Kidney epithelial cell (primary cell): Measurements from ENCODE around the gene HIBCH. TPM values are rescaled to one million over a fixed set of nuclear protein-coding genes. Genes with fewer than 3 reads are reported as not detected.
"Not testable (repeated sequence)": the region's sequence is repeated elsewhere in the genome, so short reads cannot be mapped to it uniquely, and the experiment has no call there.

Experiments used
- DNase-seq: peaks from one replicate; pipeline ENCODE4 v3.0.0-alpha.2; 2010; ENCODE audit warnings: low read depth
- H3K27me3 ChIP-seq: 2 replicates; pipeline ENCODE4 v1.6.0; 2011; ENCODE audit warnings: low read length; ENCODE audit not compliant: control insufficient read depth, insufficient read depth
- H3K36me3 ChIP-seq: 2 replicates; pipeline ENCODE4 v1.5.1; 2011; ENCODE audit warnings: low read length; ENCODE audit not compliant: control insufficient read depth, insufficient read depth
- H3K4me3 ChIP-seq: 2 replicates; pipeline ENCODE4 v1.5.1; 2011; ENCODE audit warnings: low read depth, mild to moderate bottlenecking, control low read depth, low read length
- total RNA-seq: library from RNA; depleted of rRNA; stranded (reverse); fragments of >200 nt; gene quantifications from 2 replicates; pipeline ENCODE4 v1.2.3, GENCODE V29; 2015
- TF ChIP-seq, protein P1 (sequence below): IDR thresholded peaks from 2 replicates; pipeline ENCODE4 v1.5.1; 2011; ENCODE audit warnings: mild to moderate bottlenecking, moderate library complexity, low read length, control low read depth, inconsistent platforms; ENCODE audit not compliant: insufficient read depth, poor library complexity, severe bottlenecking

HIBCH gene
- total RNA-seq, 1 donor from 2014 or later = 7.8 TPM

DNA sequence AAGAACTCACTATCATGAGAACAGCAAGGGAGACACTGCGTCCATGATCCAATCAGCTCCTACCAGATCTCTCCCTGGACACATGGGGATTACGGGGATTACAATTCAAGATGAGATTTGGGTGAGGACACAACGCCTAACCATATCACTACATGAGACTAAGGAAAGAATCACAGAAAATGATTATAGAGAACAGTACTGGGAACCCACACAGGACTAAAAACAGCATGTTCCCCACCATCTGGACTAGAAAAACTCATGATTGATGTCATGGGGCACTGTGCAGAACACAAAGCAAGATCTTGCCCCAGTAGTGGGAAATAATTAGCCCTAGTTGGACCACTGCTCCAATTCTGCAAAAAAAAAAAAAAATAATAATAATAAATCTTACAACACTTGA, 63.5 kb downstream of the HIBCH start:
- DNase-seq = no peak
- no peaks in the 10 kb centered on the region for H3K27me3 ChIP-seq

DNA sequence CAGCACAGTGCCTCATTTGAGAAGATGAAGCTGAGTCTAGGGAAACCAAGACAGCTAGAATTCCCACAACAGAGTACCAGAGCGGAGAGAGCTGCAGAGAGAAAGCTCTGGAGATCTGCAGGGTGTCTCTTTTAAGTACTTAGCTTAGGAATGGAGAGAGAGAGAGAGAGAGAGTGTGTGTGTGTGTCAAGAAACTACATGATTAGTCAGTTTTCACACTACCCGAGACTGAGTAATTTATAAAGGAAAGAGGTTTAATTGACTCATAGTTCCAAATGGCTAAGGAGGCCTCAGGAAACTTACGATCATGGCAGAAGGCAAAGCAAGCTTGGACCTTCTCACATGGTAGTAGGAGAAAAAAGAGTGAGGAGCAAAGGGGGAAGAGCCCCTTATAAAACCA, 64.0 kb downstream of the HIBCH start:
- TF ChIP-seq, protein P1, sequence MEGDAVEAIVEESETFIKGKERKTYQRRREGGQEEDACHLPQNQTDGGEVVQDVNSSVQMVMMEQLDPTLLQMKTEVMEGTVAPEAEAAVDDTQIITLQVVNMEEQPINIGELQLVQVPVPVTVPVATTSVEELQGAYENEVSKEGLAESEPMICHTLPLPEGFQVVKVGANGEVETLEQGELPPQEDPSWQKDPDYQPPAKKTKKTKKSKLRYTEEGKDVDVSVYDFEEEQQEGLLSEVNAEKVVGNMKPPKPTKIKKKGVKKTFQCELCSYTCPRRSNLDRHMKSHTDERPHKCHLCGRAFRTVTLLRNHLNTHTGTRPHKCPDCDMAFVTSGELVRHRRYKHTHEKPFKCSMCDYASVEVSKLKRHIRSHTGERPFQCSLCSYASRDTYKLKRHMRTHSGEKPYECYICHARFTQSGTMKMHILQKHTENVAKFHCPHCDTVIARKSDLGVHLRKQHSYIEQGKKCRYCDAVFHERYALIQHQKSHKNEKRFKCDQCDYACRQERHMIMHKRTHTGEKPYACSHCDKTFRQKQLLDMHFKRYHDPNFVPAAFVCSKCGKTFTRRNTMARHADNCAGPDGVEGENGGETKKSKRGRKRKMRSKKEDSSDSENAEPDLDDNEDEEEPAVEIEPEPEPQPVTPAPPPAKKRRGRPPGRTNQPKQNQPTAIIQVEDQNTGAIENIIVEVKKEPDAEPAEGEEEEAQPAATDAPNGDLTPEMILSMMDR = no peak
- DNase-seq = no peak
- no peaks in the 10 kb centered on the region for H3K36me3 ChIP-seq

More for the DNA sequence above, 63.5 kb downstream of the HIBCH start:
- TF ChIP-seq, protein P1 = no peak
- Histone ChIP-seq H3K36me3 (no peaks in the 10 kb centered on the region), H3K4me3 (no peak overlapping the region)

DNA sequence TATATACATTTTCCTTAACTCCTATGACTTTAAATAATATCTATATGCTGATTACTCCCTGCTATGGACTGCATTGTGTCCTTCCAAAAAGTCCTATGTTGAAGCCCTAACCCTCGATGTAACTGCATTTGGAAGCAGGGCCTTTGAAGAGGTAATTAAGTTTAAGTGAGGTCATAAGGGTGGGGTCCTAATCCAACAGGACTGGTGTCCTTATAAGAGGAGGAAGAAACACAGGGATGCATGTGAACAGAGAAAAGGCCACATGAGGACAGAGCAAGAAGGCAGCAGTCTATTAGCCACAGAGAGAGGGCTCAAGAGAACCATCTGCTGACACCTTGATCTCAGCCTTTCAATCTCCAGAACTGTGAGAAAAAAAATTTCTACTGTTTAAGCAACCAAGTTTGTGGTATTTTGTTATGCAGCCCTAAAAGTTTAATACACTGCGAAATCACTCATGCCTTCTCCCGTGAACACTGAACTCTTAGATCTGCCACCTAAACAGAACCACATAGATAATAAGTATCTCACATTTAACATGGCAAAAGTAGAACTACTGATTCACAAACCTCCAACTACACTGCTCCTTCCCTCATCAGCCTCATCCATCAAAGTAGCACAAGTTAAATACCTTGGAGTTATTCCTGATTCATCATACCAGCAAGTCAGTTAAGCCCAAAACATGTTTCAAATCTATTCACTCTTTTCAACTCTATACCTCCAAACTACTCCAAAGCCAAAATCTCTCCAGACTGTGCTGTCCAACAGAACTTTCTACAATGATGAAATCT, 65.4 kb downstream of the HIBCH start:
- H3K27me3 ChIP-seq = no peaks in the 10 kb centered on the region
- H3K4me3 ChIP-seq = no peak overlapping the region
- TF ChIP-seq, protein P1 = no peak
- no peaks in the 10 kb centered on the region for H3K36me3 ChIP-seq
- no peak for DNase-seq

More for the DNA sequence above, 64.0 kb downstream of the HIBCH start:
- no peak overlapping the region for H3K4me3 ChIP-seq
- H3K27me3 ChIP-seq = no peaks in the 10 kb centered on the region

DNA sequence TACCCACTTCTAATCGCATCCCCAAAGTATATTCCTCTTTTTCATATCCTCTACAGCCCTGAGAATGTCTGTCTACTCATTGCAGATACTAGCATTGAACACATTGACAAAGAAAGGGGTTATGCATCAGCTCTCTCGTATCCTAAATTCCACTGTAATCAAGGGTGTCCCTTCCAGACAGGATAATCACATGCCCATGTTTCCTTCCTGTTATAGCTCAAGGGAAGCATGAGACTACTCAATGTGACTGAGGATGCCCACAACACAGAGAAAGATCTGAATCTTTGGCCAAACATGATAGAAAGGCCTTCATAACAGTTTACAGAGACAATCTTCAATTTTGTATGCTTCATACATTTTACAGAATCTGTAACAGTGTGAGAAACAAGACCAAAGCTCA, 69.2 kb downstream of the HIBCH start:
- TF ChIP-seq, protein P1 = no peak
- Histone ChIP-seq H3K4me3 (no peak overlapping the region), H3K27me3 (no peaks in the 10 kb centered on the region), H3K36me3 (no peaks in the 10 kb centered on the region)
- DNase-seq = no peak

DNA sequence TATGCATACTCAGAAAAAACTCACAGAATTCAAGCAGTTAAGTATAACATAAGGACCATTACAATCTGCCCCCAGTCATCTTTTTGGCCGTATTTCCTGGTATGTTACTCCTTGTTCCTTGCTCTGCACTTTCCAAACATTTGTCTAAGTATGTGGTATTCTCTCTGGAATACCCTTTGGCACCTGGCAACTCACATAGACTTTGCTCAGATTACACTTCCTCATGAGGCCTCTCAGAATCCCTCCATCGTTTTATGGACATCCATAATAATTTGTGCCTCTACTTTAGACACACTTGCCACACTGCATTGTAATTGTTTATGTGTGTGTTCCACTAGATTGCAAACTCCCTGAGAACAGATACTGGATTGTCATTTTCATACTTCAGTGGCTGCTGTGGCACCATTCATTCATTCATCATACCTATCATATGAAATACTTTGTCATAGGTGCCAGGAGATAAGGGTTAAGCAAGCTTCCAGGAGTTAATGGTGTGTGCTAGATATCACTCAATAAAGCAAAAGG, 84.0 kb downstream of the HIBCH start:
- TF ChIP-seq, protein P1 = no peak
- Histone ChIP-seq H3K36me3 (no peaks in the 10 kb centered on the region), H3K4me3 (no peak overlapping the region), H3K27me3 (no peaks in the 10 kb centered on the region)
- no peak for DNase-seq

DNA sequence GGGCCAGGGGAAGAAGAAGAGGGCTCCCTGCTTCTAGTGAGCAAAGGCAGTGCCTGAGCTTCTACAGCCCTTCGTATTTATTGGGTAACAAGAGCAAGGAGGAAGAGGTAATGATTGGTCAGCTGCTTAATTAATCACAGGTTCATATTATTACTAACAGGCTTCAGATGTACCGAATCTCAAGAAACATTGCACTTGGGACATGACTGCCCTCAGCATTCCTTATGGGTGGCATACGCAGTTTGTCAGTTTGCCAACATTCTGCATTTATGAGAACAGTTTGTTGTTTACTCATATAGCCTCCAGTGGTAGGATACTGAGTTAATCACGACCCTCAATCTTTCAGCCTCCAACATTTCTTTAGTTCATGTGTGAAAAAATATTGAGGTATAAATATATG, 84.5 kb downstream of the HIBCH start:
- DNase-seq = no peak
- no peaks in the 10 kb centered on the region for H3K36me3 ChIP-seq
- TF ChIP-seq, protein P1 = no peak
- no peaks in the 10 kb centered on the region for H3K27me3 ChIP-seq
- H3K4me3 ChIP-seq = no peak overlapping the region

DNA sequence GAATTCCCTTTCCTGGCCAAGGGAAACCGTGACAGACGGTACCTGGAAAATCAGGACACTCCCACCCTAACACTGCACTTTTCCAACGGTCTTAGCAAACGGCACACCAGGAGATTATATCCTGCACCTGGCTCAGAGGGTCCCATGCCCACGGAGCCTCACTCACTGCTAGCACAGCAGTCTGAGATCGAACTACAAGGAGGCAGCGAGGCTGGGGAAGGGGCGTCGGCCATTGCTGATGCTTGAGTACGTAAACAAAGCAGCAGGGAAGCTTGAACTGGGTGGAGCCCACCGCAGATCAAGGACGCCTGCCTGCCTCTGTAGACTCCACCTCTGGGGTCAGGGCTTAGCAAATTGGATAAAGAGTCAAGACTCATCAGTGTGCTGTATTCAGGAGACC, 95.6 kb downstream of the HIBCH start:
- DNase-seq, H3K4me3 ChIP-seq, H3K36me3 ChIP-seq: not testable (repeated sequence)

DNA sequence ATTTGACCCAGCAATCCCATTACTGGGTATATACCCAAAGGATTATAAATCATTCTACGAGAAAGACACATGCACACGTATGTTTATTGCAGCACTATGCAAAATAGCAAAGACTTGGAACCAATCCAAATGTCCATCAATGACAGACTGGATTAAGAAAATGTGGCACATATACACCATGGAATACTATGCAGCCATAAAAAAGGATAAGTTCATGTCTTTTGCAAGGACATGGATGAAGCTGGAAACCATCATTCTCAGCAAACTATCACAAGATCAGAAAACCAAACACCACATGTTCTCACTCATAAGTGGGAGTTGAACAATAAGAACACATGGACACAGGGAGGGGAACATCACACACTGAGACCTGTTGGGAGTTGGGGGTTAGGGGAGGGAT, 96.9 kb downstream of the HIBCH start:
- H3K4me3 ChIP-seq, DNase-seq, H3K36me3 ChIP-seq, H3K27me3 ChIP-seq: not testable (repeated sequence)

More for the DNA sequence above, 95.6 kb downstream of the HIBCH start:
- H3K27me3 ChIP-seq = not testable (repeated sequence)
